SU-DHL-6 (cell line): ENCODE results near the gene COMT.

Source experiments
- CTCF ChIP-seq: fragments of 200-600 bp; sonication (generic); IDR thresholded peaks from one replicate; pipeline ENCODE4 v1.5.1; 2017; ENCODE audit warnings: antibody characterized with exemption, mild to moderate bottlenecking, low read length, moderate library complexity; ENCODE audit not compliant: insufficient read depth, poor library complexity, severe bottlenecking
- EZH2phosphoT487 ChIP-seq: fragments of 200-600 bp; sonication (generic), shearing (Covaris generic); conservative IDR thresholded peaks from 2 replicates; pipeline ENCODE4 v1.6.1; 2018; ENCODE audit warnings: mild to moderate bottlenecking, antibody characterized with exemption, low read length, moderate library complexity, mixed read lengths

DNA sequence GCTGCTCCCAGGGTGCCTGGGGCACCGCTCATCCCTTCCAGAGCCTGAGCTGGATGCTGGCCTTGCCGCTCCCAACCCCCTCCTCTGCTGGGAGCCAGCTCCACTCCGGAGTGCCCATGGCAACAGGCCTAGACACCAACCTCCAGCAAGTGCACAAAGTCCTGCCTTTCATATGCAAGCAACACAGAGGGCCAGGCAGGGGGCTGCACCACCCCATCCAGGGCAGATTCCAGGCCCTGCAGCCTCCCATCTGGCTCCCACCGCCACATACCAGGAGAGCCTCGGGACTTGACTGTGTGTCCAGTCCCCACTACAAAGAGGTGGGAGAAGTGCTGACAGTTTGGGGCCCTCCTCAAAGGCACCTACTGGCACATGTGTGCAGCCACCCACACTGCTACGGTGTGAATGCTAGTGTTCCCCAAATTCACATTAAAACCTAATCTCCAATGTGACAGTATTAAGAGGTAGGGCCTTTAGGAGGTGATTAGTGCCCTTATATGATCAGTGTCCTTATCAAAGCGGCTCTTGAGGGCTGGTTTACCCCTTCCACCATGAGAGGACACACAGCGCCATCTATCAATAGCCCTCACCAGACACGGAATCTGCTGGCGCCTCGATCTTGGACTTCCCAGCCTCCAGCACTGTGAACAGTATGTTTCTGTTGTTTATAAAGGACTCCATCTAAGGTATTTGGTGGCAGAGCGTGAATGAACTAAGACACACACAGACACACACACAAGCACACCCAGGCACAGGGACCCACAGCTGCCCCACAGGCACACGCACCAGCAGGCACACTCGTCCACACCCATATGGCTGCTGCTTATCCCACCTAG lies 58.9 kb downstream of the COMT start:
- TF ChIP-seq CTCF, result no peak
- TF ChIP-seq EZH2phosphoT487, result no peak
